Stimulated activated naive B cell treated with anti-CD40 and anti-IgM and Interleukin-4, amounts not matched to agents 10 μg/mL and 1 μg/mL and 100 μg/mL, for 72 hours (primary cell): ENCODE measurements around the gene ZNF121.
"Not testable (repeated sequence)": the region's sequence is repeated elsewhere in the genome, so short reads cannot be mapped to it uniquely, and the experiment has no call there.

Source experiments
- ATAC-seq, 2 donors: fragments of 150-1000 bp; cut with Tn5 transposase; replicated peaks; 2 replicates each; pipeline ENCODE4 v1.10.0; 2021; ENCODE audit warnings: moderate library complexity in 1 of 2
- DNase-seq: peaks from one replicate; pipeline ENCODE4 v3.0.0; 2021
- H3K27ac Mint-ChIP-seq: one replicate; pipeline ENCODE4 v1.8.0; 2022; ENCODE audit warnings: mild to moderate bottlenecking, mixed read lengths
- H3K27me3 Mint-ChIP-seq, 2 donors: one replicate each; pipeline ENCODE4 v1.8.0; 2022; ENCODE audit warnings: mixed read lengths in 2 of 2
- H3K36me3 Mint-ChIP-seq, 2 donors: one replicate each; pipeline ENCODE4 v1.8.0; 2022; ENCODE audit warnings: mixed read lengths in 2 of 2, mild to moderate bottlenecking in 1 of 2
- H3K4me1 Mint-ChIP-seq, 2 donors: one replicate each; pipeline ENCODE4 v1.8.0; 2022; ENCODE audit warnings: mixed read lengths in 2 of 2, mild to moderate bottlenecking in 1 of 2
- H3K4me3 Mint-ChIP-seq, 2 donors: one replicate each; pipeline ENCODE4 v1.8.0; 2022; ENCODE audit warnings: mild to moderate bottlenecking in 2 of 2, mixed read lengths in 2 of 2, moderate library complexity in 1 of 2
- H3K9me3 Mint-ChIP-seq, 2 donors: one replicate each; pipeline ENCODE4 v1.8.0; 2022; ENCODE audit warnings: mixed read lengths in 2 of 2, mild to moderate bottlenecking in 1 of 2

Gene ZNF121

GRCh38 chr19:9584073-9584833 is at the start of gene ZNF121:
Gene ZNF121 (minus strand): TSS chr19:9584504. CDS start chr19:9568097, 16,407 bp downstream.
- ATAC-seq (peak; percentile 92 to 95), DNase-seq (peak; percentile 85)
- Mint-ChIP-seq H3K4me3 (peak within 1 kb of the TSS; percentile 96 to 97), H3K27ac (peak within 1 kb of the TSS; percentile 98), H3K27me3 (peaks cover 4 to 6% of the 10 kb centered on the region in 2 donors), H3K4me1 (peaks cover 14 to 38% of the 10 kb centered on the region in 2 donors), H3K36me3 (peaks cover 30 to 31% of the 10 kb centered on the region in 2 donors), H3K9me3 (peaks cover 2 to 4% of the 10 kb centered on the region in 2 donors)

GRCh38 chr19:9627856-9628255 is 43.6 kb upstream of the ZNF121 start:
- no peak for DNase-seq
- no peak for ATAC-seq
- H3K4me3 Mint-ChIP-seq: no peak overlapping the region
- no peak overlapping the region for H3K27ac Mint-ChIP-seq
- peaks cover 2 to 9% of the 10 kb centered on the region in 2 donors for H3K4me1 Mint-ChIP-seq
- no peaks in the 10 kb centered on the region for H3K27me3 Mint-ChIP-seq
- peaks cover 21 to 30% of the 10 kb centered on the region in 2 donors for H3K36me3 Mint-ChIP-seq
- no peaks in the 10 kb centered on the region for H3K9me3 Mint-ChIP-seq

GRCh38 chr19:9622531-9622930 is 38.2 kb upstream of the ZNF121 start:
- Mint-ChIP-seq H3K27me3 (no peaks in the 10 kb centered on the region), H3K4me3 (peak overlapping the region in 1 of 2 donors; percentile 27), H3K27ac (no peak overlapping the region), H3K4me1 (peaks cover 10 to 24% of the 10 kb centered on the region in 2 donors), H3K36me3 (peaks cover 9 to 27% of the 10 kb centered on the region in 2 donors), H3K9me3 (no peaks in the 10 kb centered on the region)
- no peak for ATAC-seq
- no peak for DNase-seq

- Mint-ChIP-seq H3K9me3 (no peaks in the 10 kb centered on the region), H3K4me1 (peaks cover 10 to 24% of the 10 kb centered on the region in 2 donors), H3K36me3 (peaks cover 10 to 33% of the 10 kb centered on the region in 2 donors), H3K27me3 (no peaks in the 10 kb centered on the region), H3K4me3 (peak within 1 kb of the TSS; percentile 98 to 99), H3K27ac (peak within 1 kb of the TSS; percentile 100)
- ATAC-seq (peak; percentile 92 to 93), DNase-seq (peak; percentile 79)
Observed at GRCh38 chr19:9621156-9622037, 37.1 kb upstream of the ZNF121 start, which contains the start of gene ZNF561. Gene ZNF561 (minus strand): TSS chr19:9621232. CDS start chr19:9619456, 1,776 bp downstream.

- no peak for DNase-seq
- ATAC-seq: peak in 1 of 2 donors; percentile 62
- Mint-ChIP-seq H3K4me3 (peak overlapping the region; percentile 98 to 99), H3K4me1 (peaks cover 9 to 20% of the 10 kb centered on the region in 2 donors), H3K27me3 (no peaks in the 10 kb centered on the region), H3K36me3 (peaks cover 9 to 32% of the 10 kb centered on the region in 2 donors), H3K27ac (peak overlapping the region; percentile 100), H3K9me3 (no peaks in the 10 kb centered on the region)
Observed at GRCh38 chr19:9620842-9621155, 36.5 kb upstream of the ZNF121 start.

- no peak for DNase-seq
- H3K4me1 Mint-ChIP-seq: peaks cover 2 to 5% of the 10 kb centered on the region in 2 donors
- no peaks in the 10 kb centered on the region for H3K27me3 Mint-ChIP-seq
- no peak overlapping the region for H3K27ac Mint-ChIP-seq
- peaks cover 41 to 66% of the 10 kb centered on the region in 2 donors for H3K36me3 Mint-ChIP-seq
- peaks cover 3 to 5% of the 10 kb centered on the region in 2 donors for H3K9me3 Mint-ChIP-seq
- no peak overlapping the region for H3K4me3 Mint-ChIP-seq
- no peak for ATAC-seq
Observed at GRCh38 chr19:9615844-9616243, 31.5 kb upstream of the ZNF121 start.

- no peak for ATAC-seq
- H3K27me3 Mint-ChIP-seq: no peaks in the 10 kb centered on the region
- no peaks in the 10 kb centered on the region for H3K4me1 Mint-ChIP-seq
- no peak for DNase-seq
- H3K4me3 Mint-ChIP-seq: no peak overlapping the region
- H3K36me3 Mint-ChIP-seq: peaks cover 74 to 88% of the 10 kb centered on the region in 2 donors
- no peak overlapping the region for H3K27ac Mint-ChIP-seq
- peaks cover 21 to 22% of the 10 kb centered on the region in 2 donors for H3K9me3 Mint-ChIP-seq
Observed at GRCh38 chr19:9610484-9611113, 26.3 kb upstream of the ZNF121 start.

GRCh38 chr19:9608912-9609311 is 24.6 kb upstream of the ZNF121 start:
- H3K9me3 Mint-ChIP-seq: peaks cover 21 to 22% of the 10 kb centered on the region in 2 donors
- H3K36me3 Mint-ChIP-seq: peaks cover 68 to 76% of the 10 kb centered on the region in 2 donors
- no peak overlapping the region for H3K4me3 Mint-ChIP-seq
- no peaks in the 10 kb centered on the region for H3K4me1 Mint-ChIP-seq
- ATAC-seq: no peak
- H3K27ac Mint-ChIP-seq: no peak overlapping the region
- DNase-seq: no peak
- H3K27me3 Mint-ChIP-seq: no peaks in the 10 kb centered on the region

- ATAC-seq (peak; percentile 29 to 57), DNase-seq (no peak)
- peaks cover 8 to 17% of the 10 kb centered on the region in 2 donors for H3K36me3 Mint-ChIP-seq
- H3K4me1 Mint-ChIP-seq: no peaks in the 10 kb centered on the region
- peaks cover 13 to 15% of the 10 kb centered on the region in 2 donors for H3K27me3 Mint-ChIP-seq
- H3K27ac Mint-ChIP-seq: no peak overlapping the region
- peaks cover 8 to 17% of the 10 kb centered on the region in 2 donors for H3K9me3 Mint-ChIP-seq
- no peak overlapping the region for H3K4me3 Mint-ChIP-seq
Observed at GRCh38 chr19:9597027-9597426, 12.7 kb upstream of the ZNF121 start.

GRCh38 chr19:9586764-9587163 is 2.5 kb upstream of the ZNF121 start:
- no peak overlapping the region for H3K27ac Mint-ChIP-seq
- H3K4me3 Mint-ChIP-seq: no peak overlapping the region
- ATAC-seq (peak; percentile 46 to 56), DNase-seq (peak; percentile 58)
- peaks cover 8 to 15% of the 10 kb centered on the region in 2 donors for H3K4me1 Mint-ChIP-seq
- H3K27me3 Mint-ChIP-seq: peaks cover 20 to 21% of the 10 kb centered on the region in 2 donors
- H3K9me3 Mint-ChIP-seq: peaks cover 0 to 4% of the 10 kb centered on the region in 2 donors
- peaks cover 8% of the 10 kb centered on the region in 2 donors for H3K36me3 Mint-ChIP-seq

- not testable (repeated sequence) for ATAC-seq, DNase-seq, H3K27me3 Mint-ChIP-seq
- Mint-ChIP-seq H3K36me3 (peaks cover 49 to 50% of the 10 kb centered on the region in 2 donors), H3K4me3 (peak overlapping the region; percentile 66 to 83), H3K27ac (peak overlapping the region; percentile 80), H3K9me3 (peaks cover 9 to 13% of the 10 kb centered on the region in 2 donors), H3K4me1 (peaks cover 20 to 54% of the 10 kb centered on the region in 2 donors)
Observed at GRCh38 chr19:9582081-9582725, 2.1 kb downstream of the ZNF121 start.

- Mint-ChIP-seq H3K4me1 (peaks cover 22 to 60% of the 10 kb centered on the region in 2 donors), H3K36me3 (peaks cover 63 to 65% of the 10 kb centered on the region in 2 donors), H3K4me3 (peak overlapping the region; percentile 17 to 64), H3K27me3 (no peaks in the 10 kb centered on the region), H3K27ac (peak overlapping the region; percentile 82), H3K9me3 (peaks cover 14 to 17% of the 10 kb centered on the region in 2 donors)
- DNase-seq (no peak), ATAC-seq (peak; percentile 33 to 34)
Observed at GRCh38 chr19:9580728-9581127, 3.6 kb downstream of the ZNF121 start.

GRCh38 chr19:9570255-9570654 is 14.0 kb downstream of the ZNF121 start:
- Mint-ChIP-seq H3K4me3 (no peak overlapping the region), H3K4me1 (peaks cover 12 to 13% of the 10 kb centered on the region in 2 donors), H3K27ac (no peak overlapping the region), H3K9me3 (peaks cover 29 to 32% of the 10 kb centered on the region in 2 donors), H3K36me3 (peaks cover 73 to 90% of the 10 kb centered on the region in 2 donors), H3K27me3 (no peaks in the 10 kb centered on the region)
- DNase-seq (no peak), ATAC-seq (no peak)
